ENCODE results near the gene MTX1.

GRCh38 chr1:155193275-155193990 lies 15.1 kb upstream of the MTX1 start:
- TF ChIP-seq EZH2phosphoT487 (IDR thresholded peaks at IDR 0.05; ENCODE audit: borderline replicate concordance, low read depth, low read length) (no peak), CTCF (conservative IDR thresholded peaks at IDR 0.05; ENCODE audit: low read length) (peak; percentile 96)

Measured in OCI-LY7 (cell line).